D341Med (cell line): ENCODE results near the gene BORCS5.
"Not testable (repeated sequence)": the region's sequence is repeated elsewhere in the genome, so short reads cannot be mapped to it uniquely, and the experiment has no call there.

Experiments
- DNase-seq: peaks from one replicate; pipeline ENCODE4 v3.0.0; 2012; ENCODE audit warnings: low spot score

Gene BORCS5

GRCh38 chr12:12461923-12462315 lies 105.0 kb downstream of the BORCS5 start:
- DNase-seq = no peak

- no peak for DNase-seq
Observed at GRCh38 chr12:12465522-12465921, 108.6 kb downstream of the BORCS5 start.

GRCh38 chr12:12466157-12466556 lies 109.3 kb downstream of the BORCS5 start:
- no peak for DNase-seq

- DNase-seq = no peak
Observed at GRCh38 chr12:12467264-12467663, 110.4 kb downstream of the BORCS5 start.

GRCh38 chr12:12467688-12468261 lies 110.9 kb downstream of the BORCS5 start:
- no peak for DNase-seq

GRCh38 chr12:12468575-12468974 lies 111.7 kb downstream of the BORCS5 start:
- no peak for DNase-seq

GRCh38 chr12:12469386-12469785 lies 112.5 kb downstream of the BORCS5 start:
- DNase-seq = no peak

GRCh38 chr12:12470751-12471306 lies 114.0 kb downstream of the BORCS5 start:
- no peak for DNase-seq

GRCh38 chr12:12471982-12472961 lies 115.4 kb downstream of the BORCS5 start:
- DNase-seq = not testable (repeated sequence)

GRCh38 chr12:12473223-12473622 lies 116.3 kb downstream of the BORCS5 start:
- DNase-seq = no peak

GRCh38 chr12:12474471-12474928 lies 117.6 kb downstream of the BORCS5 start:
- DNase-seq = no peak

GRCh38 chr12:12474931-12475795 lies 118.3 kb downstream of the BORCS5 start:
- no peak for DNase-seq

GRCh38 chr12:12476857-12477531 lies 120.1 kb downstream of the BORCS5 start:
- no peak for DNase-seq

- no peak for DNase-seq
Observed at GRCh38 chr12:12477532-12477890, 120.6 kb downstream of the BORCS5 start.

GRCh38 chr12:12480074-12480473 lies 123.2 kb downstream of the BORCS5 start:
- no peak for DNase-seq

- no peak for DNase-seq
Observed at GRCh38 chr12:12481631-12482030, 124.8 kb downstream of the BORCS5 start.

- DNase-seq = no peak
Observed at GRCh38 chr12:12482150-12482761, 125.4 kb downstream of the BORCS5 start.

- DNase-seq = no peak
Observed at GRCh38 chr12:12482959-12483358, 126.1 kb downstream of the BORCS5 start.

GRCh38 chr12:12483438-12483837 lies 126.6 kb downstream of the BORCS5 start:
- DNase-seq = no peak

GRCh38 chr12:12486661-12487240 lies 129.9 kb downstream of the BORCS5 start:
- DNase-seq = no peak

GRCh38 chr12:12487490-12487889 lies 130.6 kb downstream of the BORCS5 start:
- DNase-seq = no peak
